C4-2B (cell line): ENCODE results near the gene APLP1.

Experiments used
- H3K27ac ChIP-seq: fragments of 450-650 bp; 2 replicates; pipeline ENCODE4 v1.5.1; 2017
- ZFX ChIP-seq: fragments of 450-650 bp; IDR thresholded peaks from 2 replicates; pipeline ENCODE4 v1.6.1; 2017
- TF ChIP-seq, protein P1 (sequence below): fragments of 450-650 bp; conservative IDR thresholded peaks from 2 replicates; pipeline ENCODE4 v1.5.1; 2017; ENCODE audit warnings: mild to moderate bottlenecking

APLP1 gene

DNA sequence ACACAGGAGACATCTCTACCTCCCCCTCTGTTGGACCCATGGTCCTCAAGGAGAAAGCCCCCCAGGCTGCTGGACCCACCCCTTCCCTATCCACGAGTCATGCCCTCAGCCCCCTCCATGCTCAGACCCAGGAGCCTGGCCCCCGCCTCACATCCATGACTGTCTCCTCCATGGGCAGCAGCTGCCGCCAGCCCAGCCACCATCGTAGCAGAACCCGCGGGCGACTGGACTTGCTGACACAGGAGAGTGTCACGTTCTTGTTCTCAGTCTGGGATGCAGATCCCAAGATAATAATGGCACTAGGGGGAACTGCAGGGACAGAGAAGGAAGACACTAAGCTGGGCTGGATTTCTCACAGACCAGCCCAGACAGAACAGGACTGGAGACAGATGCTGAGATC, 19.9 kb upstream of the APLP1 start:
- TF ChIP-seq, protein P1, sequence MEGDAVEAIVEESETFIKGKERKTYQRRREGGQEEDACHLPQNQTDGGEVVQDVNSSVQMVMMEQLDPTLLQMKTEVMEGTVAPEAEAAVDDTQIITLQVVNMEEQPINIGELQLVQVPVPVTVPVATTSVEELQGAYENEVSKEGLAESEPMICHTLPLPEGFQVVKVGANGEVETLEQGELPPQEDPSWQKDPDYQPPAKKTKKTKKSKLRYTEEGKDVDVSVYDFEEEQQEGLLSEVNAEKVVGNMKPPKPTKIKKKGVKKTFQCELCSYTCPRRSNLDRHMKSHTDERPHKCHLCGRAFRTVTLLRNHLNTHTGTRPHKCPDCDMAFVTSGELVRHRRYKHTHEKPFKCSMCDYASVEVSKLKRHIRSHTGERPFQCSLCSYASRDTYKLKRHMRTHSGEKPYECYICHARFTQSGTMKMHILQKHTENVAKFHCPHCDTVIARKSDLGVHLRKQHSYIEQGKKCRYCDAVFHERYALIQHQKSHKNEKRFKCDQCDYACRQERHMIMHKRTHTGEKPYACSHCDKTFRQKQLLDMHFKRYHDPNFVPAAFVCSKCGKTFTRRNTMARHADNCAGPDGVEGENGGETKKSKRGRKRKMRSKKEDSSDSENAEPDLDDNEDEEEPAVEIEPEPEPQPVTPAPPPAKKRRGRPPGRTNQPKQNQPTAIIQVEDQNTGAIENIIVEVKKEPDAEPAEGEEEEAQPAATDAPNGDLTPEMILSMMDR: no peak
- no peak for TF ChIP-seq ZFX

DNA sequence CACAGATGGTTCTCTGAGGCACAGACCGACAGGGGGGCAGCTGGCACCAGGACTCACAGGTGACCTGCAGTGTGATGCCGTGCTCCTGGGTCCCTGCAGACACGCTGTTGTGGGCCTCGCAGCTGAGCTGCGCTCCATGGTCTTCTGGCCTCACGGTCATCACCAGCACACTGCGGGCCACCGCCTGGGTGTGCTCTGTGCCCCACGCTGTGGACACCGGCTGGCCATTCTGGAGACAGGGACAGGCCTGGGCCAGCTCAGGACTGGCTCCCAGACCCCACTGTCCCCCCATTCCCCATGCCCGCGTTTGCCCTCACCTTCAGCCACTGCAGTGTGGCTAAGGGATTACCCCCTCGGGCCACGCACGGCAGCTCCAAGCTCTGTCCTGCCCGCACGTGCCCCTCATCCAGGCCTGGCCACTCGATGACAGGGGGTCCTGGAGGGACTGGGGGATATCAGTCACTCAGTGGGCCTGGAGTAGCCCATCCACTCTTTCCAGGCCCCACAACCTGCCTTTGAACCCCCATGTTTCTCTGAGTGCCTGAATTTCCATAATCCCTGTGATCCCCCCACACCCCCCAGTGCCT, 19.4 kb upstream of the APLP1 start:
- H3K27ac ChIP-seq: no peak overlapping the region
- TF ChIP-seq ZFX: no peak
- TF ChIP-seq, protein P1: no peak

More for the DNA sequence above, 19.9 kb upstream of the APLP1 start:
- no peak overlapping the region for H3K27ac ChIP-seq

DNA sequence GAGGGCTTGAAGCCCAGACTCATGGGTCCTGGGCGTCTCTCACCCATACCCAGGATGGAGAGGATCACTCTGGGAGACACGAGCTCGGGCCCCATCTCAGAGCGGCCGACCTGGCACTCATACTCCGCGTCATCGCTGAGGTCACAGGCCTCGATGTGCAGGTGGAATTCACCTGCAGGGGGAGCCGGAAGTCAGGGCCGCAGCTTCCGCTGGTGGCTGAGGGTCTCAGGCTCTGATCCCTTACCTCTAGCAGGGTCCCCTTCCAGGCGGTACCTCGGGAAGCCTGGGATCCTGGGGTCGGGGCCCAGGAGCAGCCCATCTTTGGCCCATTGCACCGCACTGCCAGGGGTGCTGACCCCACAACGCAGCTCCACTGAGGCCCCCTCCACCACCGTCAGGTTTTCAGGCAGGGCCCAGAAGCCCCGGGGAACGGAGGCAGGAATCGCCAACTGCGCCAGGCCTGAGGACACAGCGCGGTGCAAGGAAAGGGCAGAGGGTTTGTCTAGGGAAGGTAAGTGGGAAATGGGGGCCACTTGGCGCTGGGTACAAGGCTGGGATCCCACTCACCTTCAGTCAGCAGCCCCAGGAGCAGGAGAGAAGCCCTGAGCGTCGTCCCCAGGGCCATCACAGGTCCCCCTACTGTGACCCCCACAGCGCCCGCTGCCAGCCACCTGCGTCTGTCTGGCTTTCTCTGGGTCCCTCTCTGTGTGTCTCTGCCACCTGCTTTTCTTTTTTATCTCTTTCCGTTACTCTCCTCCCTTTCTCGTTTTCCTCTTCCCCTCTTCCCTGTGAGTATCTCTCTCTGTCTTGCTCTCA, 17.0 kb upstream of the APLP1 start:
- TF ChIP-seq, protein P1: no peak
- no peak for TF ChIP-seq ZFX
- no peak overlapping the region for H3K27ac ChIP-seq

DNA sequence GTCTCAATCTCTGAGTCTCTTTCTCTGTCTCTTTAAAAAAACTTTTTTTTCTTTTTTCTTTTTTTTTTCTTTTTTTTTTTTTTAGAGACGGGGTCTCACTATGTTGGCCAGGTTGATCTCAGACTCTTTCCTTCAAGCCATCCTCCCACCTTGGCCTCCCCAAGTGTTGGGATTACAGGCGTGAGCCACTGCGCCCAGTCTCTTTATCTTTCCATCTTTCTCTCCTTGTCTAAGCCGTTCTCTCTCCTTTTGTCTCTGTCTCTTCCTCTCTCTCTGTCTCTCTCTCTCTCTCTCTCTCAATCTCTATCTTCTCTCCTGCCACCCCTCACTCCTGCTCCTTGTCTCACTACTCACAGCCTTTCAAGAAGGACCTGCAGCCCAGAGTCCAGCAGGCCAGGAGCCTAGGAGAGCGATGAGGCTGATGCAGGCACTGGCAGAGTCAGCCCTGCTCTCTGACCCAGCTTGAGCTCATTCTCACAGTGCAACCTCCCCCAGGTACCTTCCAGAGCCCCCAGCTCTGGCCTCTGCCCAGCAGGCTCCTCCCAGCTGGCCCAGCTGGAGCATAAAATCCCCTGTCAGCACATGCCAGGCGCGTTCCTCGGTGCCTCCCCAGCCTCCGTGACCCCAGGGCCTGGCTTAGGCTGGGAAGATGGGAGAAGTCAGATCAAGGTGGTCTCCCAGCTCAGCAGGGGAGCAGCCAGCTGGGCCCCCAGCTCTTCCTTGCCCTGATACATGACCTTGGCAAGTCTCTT, 16.2 kb upstream of the APLP1 start, which contains the start of gene NPHS1:
Gene NPHS1, minus strand, starts transcription at position 476 of the 752 bp plus-strand sequence. CDS start 667 bp downstream, outside the sequence.
- H3K27ac ChIP-seq: no peak within 1 kb of the TSS
- TF ChIP-seq, protein P1: no peak
- TF ChIP-seq ZFX: no peak

DNA sequence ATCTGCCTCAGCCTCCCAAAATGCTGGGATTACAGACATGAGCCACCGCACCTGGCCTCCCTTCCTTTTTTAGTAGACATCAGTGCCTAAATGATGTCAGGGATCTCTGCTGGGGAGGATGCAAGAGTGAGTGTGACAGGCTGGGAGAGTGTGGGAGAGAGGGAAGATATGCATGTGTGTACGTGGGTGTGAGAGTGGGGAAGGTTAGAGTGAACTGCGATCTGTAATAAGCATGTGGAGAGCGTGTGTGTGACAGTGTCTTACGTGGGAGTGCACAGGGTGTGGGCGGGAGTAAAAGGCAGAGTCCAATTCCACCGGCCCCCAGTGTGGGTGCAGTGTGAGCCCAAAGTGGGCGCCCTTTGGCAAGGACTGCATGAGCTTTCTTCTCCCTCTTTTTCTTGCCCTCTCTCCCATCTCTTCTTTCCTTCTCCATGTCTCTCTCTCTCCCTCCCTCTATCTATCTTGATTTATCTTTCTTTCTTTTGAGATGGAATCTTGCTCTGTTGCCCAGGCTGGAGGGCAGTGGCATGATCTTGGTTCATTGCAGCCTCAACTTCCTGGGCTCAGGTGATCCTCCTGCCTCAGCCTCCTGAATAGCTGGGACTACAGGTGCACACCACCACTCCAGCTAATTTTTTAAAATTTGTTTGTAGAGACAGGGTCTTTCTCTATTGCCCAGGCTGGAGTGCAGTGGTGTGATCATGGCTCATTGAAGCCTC, 15.2 kb upstream of the APLP1 start:
- TF ChIP-seq, protein P1: no peak
- TF ChIP-seq ZFX: no peak
- H3K27ac ChIP-seq: no peak overlapping the region

DNA sequence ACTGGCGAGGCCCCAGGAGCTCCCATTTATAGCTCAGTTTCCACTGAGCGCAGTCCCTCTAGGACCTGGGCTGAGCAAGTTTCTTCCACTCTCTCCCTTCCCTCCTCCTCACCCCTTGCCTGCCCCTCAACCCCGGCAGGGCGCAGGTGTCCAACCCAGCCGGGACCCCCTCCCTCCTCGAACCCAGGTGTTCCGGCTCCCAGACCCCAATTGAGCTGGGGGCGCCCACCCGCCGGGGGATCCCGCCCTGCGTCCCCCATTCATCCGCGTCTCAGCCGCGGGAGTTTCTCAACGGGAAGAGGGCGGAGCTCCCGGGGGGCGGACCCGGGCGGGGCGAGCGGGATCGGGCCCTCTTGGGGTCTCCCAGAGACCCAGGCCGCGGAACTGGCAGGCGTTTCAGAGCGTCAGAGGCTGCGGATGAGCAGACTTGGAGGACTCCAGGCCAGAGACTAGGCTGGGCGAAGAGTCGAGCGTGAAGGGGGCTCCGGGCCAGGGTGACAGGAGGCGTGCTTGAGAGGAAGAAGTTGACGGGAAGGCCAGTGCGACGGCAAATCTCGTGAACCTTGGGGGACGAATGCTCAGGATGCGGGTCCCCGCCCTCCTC, 11.7 kb upstream of the APLP1 start, which contains the start of gene KIRREL2:
Gene KIRREL2, plus strand, starts transcription at position 366 of the 604 bp plus-strand sequence. Its CDS starts 209 bp downstream, at position 575.
- no peak within 1 kb of the TSS for H3K27ac ChIP-seq
- no peak for TF ChIP-seq ZFX
- TF ChIP-seq, protein P1: no peak
